Activated T-helper 1 cell treated with Interleukin-2 at 50 U/mL for 16 hours (primary cell): ENCODE measurements around the gene REEP6.

Experiments
- DNase-seq: peaks from one replicate; pipeline ENCODE4 v3.0.0-alpha.2; 2020; ENCODE audit warnings: low read depth

The REEP6 gene

DNA sequence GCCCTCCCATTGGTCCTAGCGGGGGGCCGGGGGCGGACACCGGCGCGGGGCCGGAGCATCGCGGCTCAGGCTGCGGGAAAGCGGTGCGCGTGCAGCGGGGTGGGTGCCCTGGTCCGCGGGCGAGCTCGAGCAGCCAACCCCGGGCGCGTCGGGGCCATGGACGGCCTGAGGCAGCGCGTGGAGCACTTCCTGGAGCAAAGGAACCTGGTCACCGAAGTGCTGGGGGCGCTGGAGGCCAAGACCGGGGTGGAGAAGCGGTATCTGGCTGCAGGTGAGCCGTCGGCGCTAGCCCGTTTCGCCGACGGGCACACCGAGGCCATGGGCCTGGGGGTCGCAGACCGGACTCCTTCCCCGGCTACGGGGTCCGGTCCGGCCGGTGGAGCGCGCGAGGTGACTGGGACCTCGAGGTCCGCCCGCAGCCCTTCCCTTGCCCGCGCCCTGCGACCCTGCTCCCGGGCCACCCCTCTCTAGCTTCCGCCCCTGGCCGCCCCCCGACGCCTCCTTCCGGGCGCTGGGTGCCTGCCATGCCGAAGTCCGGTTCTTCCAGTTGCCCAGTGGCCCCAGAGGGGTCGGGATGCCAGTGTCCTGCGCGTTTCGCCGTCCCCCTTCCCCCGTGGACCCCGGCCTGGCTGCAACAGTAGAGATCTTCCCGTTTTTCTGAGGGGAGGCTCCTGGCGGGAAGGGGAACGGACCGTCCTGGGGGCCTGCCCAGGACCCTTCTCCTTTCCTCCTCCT lies at the start of gene REEP6:
Gene REEP6, plus strand, starts transcription at position 68 of the 735 bp plus-strand sequence. Its CDS starts 89 bp downstream, at position 157.
- DNase-seq = no peak

DNA sequence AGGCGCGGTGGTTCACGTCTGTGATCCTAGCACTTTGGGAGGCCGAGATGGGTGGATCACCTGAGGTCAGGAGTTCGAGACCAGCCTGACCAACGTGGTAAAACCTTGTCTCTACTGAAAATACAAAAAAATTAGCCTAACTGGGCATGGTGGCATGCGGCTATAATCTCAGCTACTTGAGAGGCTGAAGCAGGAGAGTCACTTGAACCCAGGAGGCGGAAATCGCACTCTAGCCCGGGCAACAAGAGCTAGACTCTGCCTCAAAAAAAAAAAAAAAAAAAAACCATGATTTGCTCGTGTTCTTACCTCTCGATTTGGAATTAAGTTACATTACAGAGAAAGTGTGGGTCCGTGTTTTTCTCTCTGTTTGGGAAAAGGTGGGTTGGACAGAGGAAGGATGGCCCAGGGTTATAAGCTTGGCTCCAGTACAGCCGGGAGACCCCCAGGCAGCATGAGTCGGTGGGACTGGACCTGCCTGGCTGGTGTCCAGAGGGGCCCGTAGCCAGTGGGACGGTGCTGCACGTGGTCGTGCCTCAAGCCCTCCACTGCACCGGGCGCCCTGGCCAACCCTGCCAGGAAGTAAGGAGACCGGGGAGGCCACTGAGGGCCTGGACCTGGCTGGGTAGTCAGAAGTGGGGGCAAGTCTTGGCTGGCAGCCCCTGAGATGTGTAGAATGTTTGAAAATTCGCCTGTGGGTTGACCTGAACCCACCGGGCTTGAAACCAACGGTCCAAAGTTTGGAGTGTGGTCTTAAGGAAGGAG lies 49.1 kb upstream of the REEP6 start:
- no peak for DNase-seq

DNA sequence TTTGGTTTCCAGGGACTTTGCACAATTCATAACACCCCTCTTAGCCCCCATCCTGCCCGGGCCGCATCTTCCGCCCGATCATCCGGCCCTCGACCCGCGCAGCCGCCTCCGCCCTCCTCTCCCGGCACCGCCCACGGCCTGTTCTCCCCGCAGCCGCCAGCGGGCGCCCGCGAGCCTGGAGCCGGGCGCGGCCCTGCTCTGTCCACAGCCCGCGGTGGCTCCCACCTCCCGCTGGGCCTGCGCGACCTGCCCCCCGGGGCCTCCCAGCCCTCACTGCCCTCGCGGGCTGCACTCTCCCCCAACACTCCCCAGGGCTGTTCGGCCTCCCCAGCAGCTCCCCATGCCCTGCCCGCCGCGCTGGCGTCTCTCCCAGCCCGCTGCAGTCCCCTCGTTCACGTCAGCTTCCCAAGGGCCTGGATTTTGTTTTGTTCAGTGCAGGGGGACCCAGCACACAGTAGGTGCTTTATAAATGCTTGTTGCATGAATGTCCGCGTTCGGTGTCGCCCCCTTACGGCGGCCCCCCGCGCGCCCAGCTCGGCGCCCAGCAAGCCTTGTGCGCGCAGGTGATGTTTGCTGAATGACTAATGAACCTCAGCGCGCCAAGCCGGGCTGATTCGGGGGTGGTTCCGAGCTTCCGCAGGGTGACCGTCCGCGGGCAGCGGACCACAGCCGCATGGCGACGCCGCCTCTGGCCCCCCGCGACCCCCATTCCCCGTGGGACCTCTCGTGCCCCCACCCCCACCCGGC lies 45.6 kb upstream of the REEP6 start:
- DNase-seq = peak; percentile 67

DNA sequence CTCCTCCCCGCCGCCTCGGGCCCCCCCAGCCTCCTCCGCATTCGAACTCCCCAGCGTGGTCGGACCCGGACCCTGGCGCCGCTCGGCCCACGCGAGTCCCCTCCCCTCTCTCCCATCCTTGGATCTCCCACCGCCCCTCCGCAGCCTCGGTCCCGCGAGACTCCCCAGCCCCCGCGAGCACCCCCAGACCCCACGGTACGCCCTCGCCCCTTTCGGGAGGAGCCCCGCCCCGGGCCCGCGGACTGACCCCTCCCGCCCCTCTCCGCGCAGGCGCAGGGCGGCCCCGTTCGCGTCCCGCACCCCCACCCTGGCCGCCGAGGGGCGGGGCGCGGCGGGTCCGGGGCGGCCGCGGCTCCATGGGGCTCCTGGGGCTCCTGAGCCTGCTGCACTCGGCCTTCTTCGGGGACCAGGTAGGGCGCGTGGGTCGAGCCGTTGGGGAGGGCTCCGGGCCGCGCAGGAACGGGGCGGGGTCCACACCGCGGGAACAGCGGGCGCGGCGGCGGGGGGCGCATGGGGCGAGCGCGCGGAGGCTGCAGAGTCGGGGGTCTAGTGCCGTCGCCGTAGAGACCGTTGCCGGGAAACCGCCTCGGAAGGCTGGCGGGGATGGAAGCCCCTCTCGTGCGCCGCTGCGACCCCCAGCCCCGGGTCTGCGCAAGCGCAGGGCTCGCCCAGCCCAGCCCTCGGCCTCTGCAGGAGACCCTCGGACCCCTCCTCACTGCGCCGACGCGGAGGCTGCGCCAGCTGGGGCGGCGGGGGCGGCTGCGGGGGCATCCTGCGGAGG lies 44.9 kb upstream of the REEP6 start:
- no peak for DNase-seq

DNA sequence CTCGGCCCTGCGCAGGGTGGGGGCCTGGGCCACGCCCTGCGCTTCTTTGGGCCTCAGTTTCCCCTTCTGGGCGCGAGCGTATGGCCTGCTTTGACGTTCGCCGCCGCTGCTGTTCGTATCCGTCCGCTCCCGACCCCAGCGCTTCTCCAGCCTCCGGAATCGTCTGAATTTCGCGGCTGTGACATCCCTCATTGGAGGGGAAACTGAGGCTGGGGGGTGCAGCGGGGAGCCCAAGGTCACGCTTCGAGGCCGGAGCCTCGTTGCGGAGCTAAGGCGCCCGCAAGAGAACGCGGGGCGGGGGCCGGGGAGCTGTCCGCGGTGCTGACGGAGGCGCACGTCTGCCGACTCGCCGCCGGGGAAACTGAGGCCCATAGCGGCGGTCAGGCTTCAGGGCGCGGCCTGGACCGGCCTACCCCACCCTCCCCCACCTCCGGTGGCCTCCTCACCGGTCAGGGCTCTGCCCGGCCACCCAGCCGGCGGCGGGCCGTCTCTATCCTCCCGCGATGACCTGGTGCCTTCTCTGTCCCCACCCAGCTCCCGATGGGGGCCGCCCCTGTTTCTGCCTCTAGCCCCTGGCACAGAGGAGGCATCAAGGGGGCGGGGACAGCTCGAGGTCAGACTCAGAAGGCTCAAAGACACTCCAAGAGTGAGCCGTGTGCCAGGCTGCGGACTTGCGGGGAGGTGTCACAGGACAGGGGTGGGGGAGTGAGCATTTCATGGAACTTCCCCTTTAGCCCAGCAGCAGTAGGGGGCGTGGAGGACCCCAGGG lies 44.1 kb upstream of the REEP6 start:
- no peak for DNase-seq

DNA sequence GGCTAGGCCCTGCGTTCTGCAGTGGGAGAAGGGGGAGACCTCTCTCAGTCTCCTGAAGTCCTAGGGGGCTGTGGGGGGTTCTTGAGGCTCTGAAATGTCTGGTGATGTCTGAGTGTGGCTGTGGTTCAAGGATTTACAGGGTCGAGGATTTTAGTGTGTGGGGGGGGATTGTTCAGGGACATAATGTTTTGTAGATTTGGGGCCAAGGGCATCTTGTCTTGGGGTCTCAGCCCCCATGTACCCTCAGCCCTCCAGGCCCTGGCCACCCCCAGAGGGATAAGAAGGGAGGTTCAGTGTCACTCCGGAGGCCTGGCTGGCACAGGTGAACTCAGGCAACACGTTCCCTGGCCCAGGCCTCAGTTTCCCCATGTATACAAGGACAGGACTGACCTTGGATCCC lies 43.5 kb upstream of the REEP6 start:
- no peak for DNase-seq

DNA sequence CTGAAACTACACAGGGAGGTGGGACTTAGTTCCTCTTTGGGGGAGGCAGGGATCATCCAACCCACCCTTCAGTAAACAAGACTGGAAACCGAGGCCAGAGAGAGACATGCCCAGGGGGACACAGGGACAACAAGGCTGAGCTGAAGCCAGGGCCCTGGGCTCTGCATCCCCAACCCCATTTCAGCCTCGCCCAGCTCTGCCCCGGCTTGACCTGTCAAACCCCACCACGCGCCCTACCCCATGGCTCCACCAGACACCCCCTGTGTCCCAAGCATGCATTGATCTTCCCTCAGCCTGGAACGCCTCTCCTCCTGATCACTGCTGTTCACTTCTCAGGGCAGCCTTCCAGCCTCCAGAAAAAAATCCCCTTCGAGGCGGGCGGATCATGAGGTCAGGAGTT lies 43.0 kb upstream of the REEP6 start:
- no peak for DNase-seq

DNA sequence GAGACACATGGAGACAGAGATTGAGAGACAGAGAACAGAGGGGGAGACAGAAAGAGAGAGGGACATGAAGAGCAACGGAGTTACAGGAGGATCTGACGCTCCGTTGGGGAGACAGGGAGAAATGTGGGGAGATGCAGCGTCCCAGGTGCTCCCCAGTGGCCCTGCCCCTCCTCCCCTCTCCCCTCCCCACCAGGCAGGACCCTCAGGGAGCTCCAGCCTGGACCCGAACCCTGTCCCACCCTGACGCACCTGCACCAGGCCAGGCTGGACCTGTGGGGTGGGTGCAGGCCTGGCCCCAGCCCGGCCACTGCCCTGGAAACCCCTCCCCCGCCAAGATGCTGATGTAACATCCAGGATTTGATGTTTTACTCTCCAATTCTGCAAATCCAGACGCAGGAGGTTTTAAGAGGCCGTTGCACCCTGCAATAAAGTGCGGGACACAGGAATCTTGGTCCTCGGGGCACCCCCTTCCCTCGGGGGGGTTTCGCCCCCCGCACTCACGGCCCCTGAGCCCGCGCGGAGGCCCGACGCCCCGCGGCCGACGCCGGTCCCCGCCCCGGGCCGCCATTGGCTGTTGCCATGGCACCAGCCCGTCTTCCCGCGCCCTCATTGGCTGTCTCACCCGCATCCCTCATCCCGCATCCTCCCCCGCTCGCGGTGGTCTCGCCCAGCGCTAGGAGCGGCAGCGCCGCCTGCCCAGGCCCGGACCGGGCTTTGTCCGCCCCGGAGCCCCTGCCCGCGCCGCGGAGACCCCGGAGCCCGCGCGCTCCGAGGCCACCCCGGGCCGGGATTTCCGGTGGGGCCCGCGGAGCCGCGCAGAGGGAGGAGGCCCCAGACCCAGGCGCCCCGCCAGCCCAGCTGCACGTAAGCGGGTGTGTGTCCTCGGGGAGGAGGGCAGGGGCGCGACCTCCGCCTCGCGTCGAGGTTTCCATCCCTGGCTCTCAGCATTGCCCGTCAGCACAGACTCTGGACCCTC lies 41.2 kb upstream of the REEP6 start, which contains the start of gene APC2:
Gene APC2, plus strand, starts transcription at position 655 of the 976 bp plus-strand sequence. CDS start 2,881 bp downstream, outside the sequence.
- no peak for DNase-seq

DNA sequence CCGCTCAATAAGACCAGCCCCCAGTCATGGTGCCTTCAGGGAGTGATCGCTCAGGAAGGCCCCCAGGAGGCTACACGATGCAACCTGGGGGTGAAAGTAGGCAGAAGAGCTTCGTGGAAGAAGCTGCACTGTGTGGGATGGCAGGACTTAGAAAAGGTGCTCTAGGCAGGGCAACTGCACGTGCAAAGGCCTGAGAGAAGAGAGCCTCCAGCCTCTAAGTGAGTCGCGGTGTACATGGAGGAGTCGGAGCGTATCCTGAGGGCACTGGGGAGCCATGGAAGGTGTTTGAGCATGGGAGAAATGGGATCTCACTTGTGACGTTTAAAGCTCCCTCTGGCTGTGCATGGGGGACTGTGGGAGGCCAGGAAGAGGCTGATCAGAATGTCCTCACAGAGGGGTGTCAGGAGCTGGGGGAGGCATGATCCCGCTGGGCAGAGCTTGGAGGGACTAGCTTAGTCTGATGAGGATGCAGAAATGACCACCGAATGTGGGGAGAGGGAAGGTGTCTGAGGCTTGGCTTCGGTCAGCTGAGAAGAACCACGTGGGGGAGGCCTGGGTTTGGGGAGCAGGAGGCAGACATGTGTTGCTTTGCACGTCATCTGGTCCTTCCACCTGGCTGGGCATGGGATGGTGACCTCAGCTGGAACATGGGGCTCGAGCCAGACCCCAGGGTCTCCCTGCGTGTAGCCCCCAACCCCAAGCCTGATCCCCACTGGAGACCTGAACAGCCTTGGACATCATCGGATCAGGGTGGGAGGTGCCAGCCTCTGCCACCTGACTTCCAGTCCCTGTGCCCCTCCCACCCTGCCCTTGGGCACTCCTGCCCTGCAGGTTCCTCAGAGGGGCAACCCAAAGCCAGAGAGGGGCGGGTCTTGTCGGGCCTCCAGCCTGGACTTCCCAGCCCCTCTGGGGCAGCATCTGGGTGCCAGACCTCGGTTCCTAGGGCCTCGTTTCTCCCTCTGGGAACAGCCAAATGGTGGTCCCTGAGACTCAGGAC lies 39.9 kb upstream of the REEP6 start:
- no peak for DNase-seq

DNA sequence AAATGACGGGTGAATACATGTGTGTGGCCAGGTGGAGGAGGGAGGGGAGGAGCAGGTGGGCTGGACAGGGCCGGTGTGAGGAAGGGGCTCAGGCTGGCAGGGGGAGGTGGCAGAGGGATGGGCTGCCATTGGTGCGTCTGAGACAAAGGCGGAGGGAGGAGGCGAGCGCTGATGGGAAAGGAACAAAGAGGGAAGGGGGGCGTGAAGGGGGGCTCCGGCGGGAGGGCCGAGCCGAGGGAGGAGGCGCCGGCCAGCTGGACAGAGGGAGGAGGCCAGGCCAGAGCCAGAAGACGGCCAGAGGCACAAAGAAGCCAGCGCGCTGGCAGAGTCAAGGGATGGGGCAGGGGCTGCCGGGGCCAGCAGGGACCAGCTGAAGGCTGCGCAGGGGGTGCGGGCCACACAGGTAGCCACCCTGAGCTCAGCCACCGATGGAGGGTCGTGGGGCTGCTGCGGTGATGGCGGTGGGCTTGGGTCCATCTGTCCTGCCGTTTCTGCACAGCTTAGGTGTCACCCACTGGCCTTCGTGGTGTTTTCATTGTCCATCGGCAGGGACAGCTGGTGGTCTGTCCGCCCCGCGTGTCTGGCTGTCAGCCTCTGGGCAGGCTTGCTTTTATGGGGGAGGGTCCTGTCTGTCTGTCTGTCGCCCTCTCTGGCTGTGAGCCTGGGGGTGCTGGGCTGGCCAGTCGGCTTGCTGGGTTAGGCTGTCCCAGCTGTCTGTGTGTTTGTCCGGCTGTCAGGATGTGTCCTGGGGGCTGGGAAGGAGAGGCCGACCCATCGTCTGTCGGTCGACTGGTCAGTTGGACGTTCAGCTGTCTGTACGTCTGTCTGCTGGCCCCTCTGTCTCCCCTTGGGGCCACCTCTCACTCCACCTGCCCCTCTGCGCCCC lies 38.8 kb upstream of the REEP6 start:
- no peak for DNase-seq

DNA sequence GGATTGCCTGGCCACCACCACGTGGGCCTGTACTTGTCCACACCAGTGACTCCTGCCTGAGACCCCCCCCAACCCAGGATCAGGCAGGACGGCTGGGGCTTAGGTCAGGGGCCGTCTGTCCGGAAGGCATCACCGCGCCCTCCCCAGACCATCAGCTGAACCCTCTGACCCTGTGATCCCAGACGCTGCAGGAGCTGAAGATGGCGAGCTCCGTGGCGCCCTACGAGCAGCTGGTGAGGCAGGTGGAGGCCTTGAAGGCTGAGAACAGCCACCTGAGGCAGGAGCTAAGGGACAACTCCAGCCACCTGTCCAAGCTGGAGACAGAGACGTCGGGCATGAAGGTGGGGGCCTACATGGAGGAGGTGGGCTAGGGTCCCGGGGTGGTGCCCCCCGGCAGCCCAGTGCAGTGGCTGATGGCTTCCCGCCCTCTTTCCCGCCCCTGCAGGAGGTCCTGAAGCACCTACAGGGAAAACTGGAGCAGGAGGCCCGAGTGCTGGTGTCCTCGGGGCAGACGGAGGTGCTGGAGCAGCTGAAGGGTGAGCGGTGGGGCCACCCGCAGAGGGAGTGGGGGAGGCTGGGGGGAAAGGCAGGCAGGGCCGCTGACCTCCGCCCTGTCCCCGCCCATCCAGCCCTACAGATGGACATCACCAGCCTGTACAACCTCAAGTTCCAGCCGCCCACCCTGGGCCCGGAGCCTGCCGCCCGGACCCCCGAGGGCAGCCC lies 38.0 kb upstream of the REEP6 start:
- DNase-seq = no peak

DNA sequence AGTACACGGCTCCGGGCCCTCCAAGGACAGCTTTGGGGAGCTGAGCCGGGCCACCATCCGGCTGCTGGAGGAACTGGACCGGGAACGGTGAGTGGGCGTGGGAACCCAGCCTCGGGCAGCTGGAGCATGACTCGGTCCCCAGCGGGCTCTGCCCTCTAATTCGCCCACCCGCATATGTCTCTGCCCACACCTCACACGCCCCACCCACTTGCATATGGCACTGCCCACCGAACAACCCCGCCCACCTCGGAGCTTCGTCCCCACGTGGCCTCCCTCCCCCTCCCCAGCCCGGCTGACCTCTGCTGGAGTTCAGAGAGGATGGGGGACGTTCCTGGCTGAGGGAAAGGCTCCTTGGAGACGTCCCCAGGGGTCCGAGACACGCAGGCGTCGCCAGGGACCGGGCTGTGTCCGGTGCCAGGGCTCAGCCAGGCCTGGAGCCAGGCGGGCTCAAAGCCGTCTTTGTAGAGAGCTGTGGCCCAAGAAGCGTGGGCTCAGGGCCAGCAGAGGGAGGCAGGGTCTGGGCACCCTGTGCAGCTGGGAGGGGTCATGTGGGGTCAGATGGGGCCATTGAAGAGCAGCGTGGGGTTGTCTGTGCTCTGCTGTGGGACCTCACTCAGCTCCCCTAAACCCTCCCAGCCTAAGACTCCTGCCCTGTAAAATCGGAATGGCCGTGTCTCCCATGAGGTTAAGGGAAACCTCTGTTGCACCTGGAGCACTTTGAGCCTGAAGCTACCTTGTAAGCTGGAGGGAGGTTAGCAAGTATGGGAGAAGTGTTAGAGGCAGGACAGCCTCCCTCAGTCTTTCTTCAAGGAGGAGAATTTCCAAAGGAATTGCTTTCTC lies 37.2 kb upstream of the REEP6 start:
- DNase-seq = no peak

DNA sequence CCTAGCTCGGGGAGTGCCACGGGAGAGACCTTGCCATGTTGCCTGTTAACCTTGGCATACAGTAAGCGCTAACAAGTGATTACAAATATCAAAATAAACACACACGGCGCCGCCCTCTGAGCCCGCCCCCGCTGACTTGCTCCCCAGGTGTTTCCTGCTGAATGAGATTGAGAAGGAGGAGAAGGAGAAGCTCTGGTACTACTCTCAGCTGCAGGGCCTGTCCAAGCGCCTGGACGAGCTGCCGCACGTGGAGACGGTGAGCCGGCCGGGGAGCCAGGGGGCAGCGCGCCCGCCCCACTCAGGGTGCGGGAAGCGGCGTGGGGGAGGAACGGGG lies 36.0 kb upstream of the REEP6 start:
- no peak for DNase-seq

DNA sequence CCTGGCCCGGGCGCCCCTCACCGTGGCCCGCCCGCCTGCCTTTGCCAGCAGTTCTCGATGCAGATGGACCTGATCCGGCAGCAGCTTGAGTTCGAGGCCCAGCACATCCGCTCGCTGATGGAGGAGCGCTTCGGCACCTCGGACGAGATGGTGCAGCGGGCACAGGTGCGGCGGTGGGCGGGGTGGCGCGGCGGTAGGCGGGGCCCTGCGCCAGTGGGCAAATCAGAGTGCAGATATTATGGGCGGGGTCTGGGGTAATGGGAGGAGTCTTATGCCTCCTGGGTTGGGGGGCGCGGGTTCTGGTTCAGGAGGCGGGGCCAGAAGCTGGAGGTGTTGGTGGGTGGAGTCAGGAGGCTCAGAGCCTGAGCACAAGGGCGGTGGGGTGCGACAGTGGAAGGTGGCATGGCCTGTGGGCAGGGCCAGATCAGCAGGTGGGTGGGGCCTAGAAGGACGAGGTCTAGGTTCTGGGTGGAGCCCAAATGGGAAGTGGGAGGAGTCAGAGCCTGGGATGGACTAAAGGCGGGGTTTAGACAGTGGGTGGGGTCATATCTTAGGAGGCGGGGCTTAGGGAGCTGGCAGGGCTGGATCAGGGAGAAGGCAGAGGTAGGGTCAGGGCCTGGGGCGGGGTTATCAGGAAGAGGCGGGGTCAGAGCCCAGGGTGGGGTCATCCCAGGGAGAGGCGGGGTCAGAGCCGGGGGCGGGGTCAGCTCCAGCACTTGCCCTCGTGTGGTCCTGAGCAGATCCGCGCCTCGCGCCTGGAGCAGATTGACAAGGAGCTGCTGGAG lies 35.5 kb upstream of the REEP6 start:
- DNase-seq = no peak
